Karpas-422 (cell line): ENCODE results near the gene VEZT. TPM values are rescaled to one million over a fixed set of nuclear protein-coding genes. Genes with fewer than 3 reads are reported as not detected.

ENCODE experiments used
- DNase-seq: peaks from one replicate; pipeline ENCODE4 v3.0.0-alpha.2; 2015
- H2AFZ ChIP-seq: fragments of 200-600 bp; sonication (generic); 2 replicates; pipeline ENCODE4 v1.6.1; 2014; ENCODE audit warnings: antibody characterized with exemption, low read length, mixed read lengths
- H3K27ac ChIP-seq: fragments of 200-600 bp; sonication (generic); 2 replicates; pipeline ENCODE4 v1.5.1; 2014; ENCODE audit warnings: mild to moderate bottlenecking, low read length, moderate library complexity
- H3K27me3 ChIP-seq: fragments of 200-600 bp; sonication (generic); 2 replicates; pipeline ENCODE4 v1.6.1; 2014; ENCODE audit warnings: low read length, mixed read lengths
- H3K36me3 ChIP-seq: fragments of 200-600 bp; sonication (generic); 2 replicates; pipeline ENCODE4 v1.6.1; 2014; ENCODE audit warnings: low read length, mixed read lengths; ENCODE audit not compliant: insufficient read depth
- H3K4me1 ChIP-seq: fragments of 200-600 bp; sonication (generic); 2 replicates; pipeline ENCODE4 v1.6.1; 2014; ENCODE audit warnings: mild to moderate bottlenecking, low read length, mixed read lengths
- H3K4me2 ChIP-seq: fragments of 200-600 bp; sonication (generic); 2 replicates; pipeline ENCODE4 v1.6.1; 2014; ENCODE audit warnings: low read length, low read depth, mild to moderate bottlenecking; ENCODE audit not compliant: poor library complexity, severe bottlenecking
- H3K4me3 ChIP-seq: fragments of 200-600 bp; sonication (generic); 2 replicates; pipeline ENCODE4 v1.5.1; 2014; ENCODE audit warnings: mild to moderate bottlenecking, antibody characterized with exemption, low read length, mixed read lengths
- H3K79me2 ChIP-seq: fragments of 200-600 bp; sonication (generic); 2 replicates; pipeline ENCODE4 v1.6.1; 2014; ENCODE audit warnings: mild to moderate bottlenecking, low read length, mixed read lengths
- H3K9ac ChIP-seq: fragments of 200-600 bp; sonication (generic); 2 replicates; pipeline ENCODE4 v1.6.0; 2014; ENCODE audit warnings: low read length
- H3K9me2 ChIP-seq: fragments of 200-600 bp; sonication (generic), shearing (Covaris generic); replicated peaks from 2 replicates; pipeline ENCODE4 v1.6.0; 2014; ENCODE audit warnings: mild to moderate bottlenecking, low read length, moderate library complexity; ENCODE audit not compliant: insufficient read depth
- H3K9me3 ChIP-seq: fragments of 300-700, 200-600 bp; sonication (generic); 2 replicates; pipeline ENCODE4 v1.6.1; 2014; ENCODE audit warnings: low read length, mixed read lengths
- H4K20me1 ChIP-seq: fragments of 200-600 bp; sonication (generic); 2 replicates; pipeline ENCODE4 v1.6.1; 2014; ENCODE audit warnings: mild to moderate bottlenecking, antibody characterized with exemption, low read length, low read depth; ENCODE audit not compliant: insufficient read depth
- total RNA-seq: library from RNA; depleted of rRNA; stranded (reverse); fragments of >200 nt; shearing (Covaris generic); gene quantifications from 2 replicates; pipeline ENCODE4 v1.2.3, GENCODE V29; 2014; ENCODE audit warnings: low replicate concordance

VEZT gene
- total RNA-seq, 1 experiment from 2014 or later: 169 TPM

DNA sequence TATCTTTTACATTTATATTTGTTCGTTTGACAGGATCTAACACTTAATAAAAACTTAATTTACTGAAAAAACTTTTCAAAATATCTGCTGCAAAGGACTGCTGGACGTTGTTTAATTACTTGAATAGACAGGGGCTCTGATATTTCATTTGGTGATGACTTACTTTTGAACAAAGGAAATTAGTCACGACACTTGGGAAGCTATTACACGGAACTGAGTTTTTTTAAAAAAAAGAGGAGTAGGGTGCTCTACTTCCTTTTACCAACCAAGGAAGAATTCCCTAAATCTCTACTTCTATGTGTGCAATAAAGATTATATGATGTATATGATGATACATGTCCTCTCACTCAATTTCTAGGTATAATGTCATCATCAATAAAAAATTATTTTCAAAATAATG, 5.0 kb upstream of the VEZT start:
- Histone ChIP-seq H3K9ac (no peak overlapping the region), H2AFZ (no peak overlapping the region), H3K4me3 (no peak overlapping the region), H3K9me3 (no peaks in the 10 kb centered on the region), H3K27ac (peak overlapping the region; percentile 49; the same call in 1 of the 2 replicates), H4K20me1 (no peaks in the 10 kb centered on the region), H3K4me2 (peak overlapping the region; percentile 84), H3K79me2 (peaks cover 94% of the 10 kb centered on the region), H3K4me1 (peaks cover 44% of the 10 kb centered on the region), H3K9me2 (no peaks in the 10 kb centered on the region), H3K27me3 (no peaks in the 10 kb centered on the region), H3K36me3 (peaks cover 29% of the 10 kb centered on the region)
- no peak for DNase-seq

DNA sequence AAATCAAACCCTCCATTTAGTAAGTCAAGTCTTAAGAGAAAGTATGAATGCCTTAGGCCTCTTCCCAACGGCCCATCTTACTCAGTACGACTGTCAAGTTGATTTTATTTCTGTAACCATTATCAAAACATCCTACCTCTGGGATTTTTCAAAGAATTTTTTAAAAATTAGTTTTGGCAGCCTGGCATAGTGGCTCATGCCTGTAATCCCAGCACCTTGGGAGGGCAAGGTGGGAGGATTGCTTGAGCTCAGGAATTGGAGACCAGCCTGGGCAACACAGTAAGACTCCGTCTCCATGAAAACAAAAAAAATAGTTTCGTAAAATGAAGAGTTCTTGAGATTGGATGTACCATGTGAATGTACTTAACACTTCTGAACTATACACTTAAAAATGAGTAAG, 4.5 kb upstream of the VEZT start:
- no peak overlapping the region for H2AFZ ChIP-seq
- peaks cover 44% of the 10 kb centered on the region for H3K4me1 ChIP-seq
- H3K79me2 ChIP-seq: peaks cover 94% of the 10 kb centered on the region
- DNase-seq: no peak
- H3K9ac ChIP-seq: no peak overlapping the region; the same call in 1 of the 2 replicates
- H3K36me3 ChIP-seq: peaks cover 29% of the 10 kb centered on the region
- peak overlapping the region; percentile 49; the same call in 1 of the 2 replicates for H3K27ac ChIP-seq
- H3K4me2 ChIP-seq: peak overlapping the region; percentile 84
- no peaks in the 10 kb centered on the region for H3K9me2 ChIP-seq
- H4K20me1 ChIP-seq: no peaks in the 10 kb centered on the region
- H3K4me3 ChIP-seq: no peak overlapping the region
- H3K27me3 ChIP-seq: no peaks in the 10 kb centered on the region
- no peaks in the 10 kb centered on the region for H3K9me3 ChIP-seq

DNA sequence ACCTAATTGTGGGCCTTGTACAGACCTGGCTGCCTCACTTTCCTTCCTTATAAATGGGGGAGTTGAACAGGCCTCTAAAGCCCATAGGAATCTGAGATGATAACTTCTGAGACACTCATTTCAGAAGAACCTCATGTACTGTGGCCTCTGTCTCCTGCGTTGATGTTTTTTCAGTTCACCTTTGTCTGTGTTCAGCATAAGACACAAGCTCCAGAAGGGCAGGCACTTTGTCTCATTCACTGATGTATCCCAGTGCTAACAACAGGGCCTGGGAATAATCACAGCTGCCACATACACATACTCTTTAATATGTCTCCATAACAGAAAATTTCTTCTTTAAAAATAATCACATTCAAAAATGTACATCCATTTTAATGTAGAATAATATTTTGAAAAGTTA, 3.7 kb upstream of the VEZT start:
- Histone ChIP-seq H3K27ac (peak overlapping the region; percentile 49), H3K27me3 (no peaks in the 10 kb centered on the region), H3K79me2 (peaks cover 94% of the 10 kb centered on the region), H3K9me2 (no peaks in the 10 kb centered on the region), H3K4me3 (peak overlapping the region; percentile 34), H3K9me3 (no peaks in the 10 kb centered on the region), H4K20me1 (no peaks in the 10 kb centered on the region), H2AFZ (no peak overlapping the region), H3K4me1 (peaks cover 44% of the 10 kb centered on the region), H3K4me2 (peak overlapping the region; percentile 84), H3K36me3 (peaks cover 22% of the 10 kb centered on the region), H3K9ac (peak overlapping the region; percentile 44)
- peak; percentile 56 for DNase-seq

DNA sequence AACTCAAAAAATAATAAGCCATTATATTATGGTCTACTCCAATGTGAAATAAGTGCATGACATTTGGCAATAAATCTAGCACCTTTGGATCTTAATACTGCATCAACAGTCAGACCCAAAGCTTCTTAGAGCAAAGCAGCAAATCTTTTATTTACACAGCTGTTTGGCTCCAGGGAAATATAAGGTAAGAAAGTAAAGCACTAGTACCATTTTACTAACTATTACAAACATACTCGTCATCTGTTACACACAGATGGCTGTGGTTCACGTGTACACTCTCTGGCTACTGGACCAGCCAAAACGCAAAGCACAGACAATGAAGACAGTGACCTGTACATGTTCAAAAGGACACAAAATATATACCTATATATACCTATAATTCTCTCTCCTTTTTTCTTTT, 3.1 kb upstream of the VEZT start:
- DNase-seq: no peak
- Histone ChIP-seq H3K79me2 (peaks cover 94% of the 10 kb centered on the region), H3K4me2 (peak overlapping the region; percentile 84)

DNA sequence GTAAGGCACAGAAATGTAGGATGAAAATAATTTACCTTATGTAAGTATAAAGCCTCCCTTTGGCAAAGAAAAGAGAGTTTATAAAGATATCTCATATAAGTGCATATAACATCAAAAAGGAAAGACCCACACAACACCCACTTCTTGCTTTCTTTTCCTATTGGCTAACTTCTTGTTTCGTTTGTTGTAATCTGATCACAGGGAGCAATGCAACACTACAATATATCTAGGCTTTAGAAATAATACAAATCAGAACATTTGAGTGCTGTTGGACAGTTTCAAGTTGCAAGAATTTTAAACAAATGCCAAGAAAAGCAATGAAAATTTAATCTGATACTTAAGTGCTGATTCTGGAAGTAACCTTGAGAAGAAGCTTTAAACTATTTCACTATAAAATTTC, 1.7 kb upstream of the VEZT start:
- Histone ChIP-seq H3K27me3 (no peaks in the 10 kb centered on the region), H2AFZ (no peak overlapping the region), H3K36me3 (peaks cover 6% of the 10 kb centered on the region; the same call in 1 of the 2 replicates), H3K9me2 (no peaks in the 10 kb centered on the region), H3K79me2 (peaks cover 94% of the 10 kb centered on the region), H3K4me2 (peak overlapping the region; percentile 84), H4K20me1 (no peaks in the 10 kb centered on the region), H3K4me1 (peaks cover 56% of the 10 kb centered on the region), H3K9me3 (no peaks in the 10 kb centered on the region), H3K9ac (peak overlapping the region; percentile 84), H3K27ac (peak overlapping the region; percentile 85), H3K4me3 (peak overlapping the region; percentile 83)
- DNase-seq: peak; percentile 83

More for the DNA sequence above, 3.1 kb upstream of the VEZT start:
- H3K9me2 ChIP-seq: no peaks in the 10 kb centered on the region
- H3K4me1 ChIP-seq: peaks cover 46% of the 10 kb centered on the region
- peak overlapping the region; percentile 49 for H3K27ac ChIP-seq
- peak overlapping the region; percentile 34 for H3K4me3 ChIP-seq
- no peak overlapping the region for H2AFZ ChIP-seq
- H3K9ac ChIP-seq: peak overlapping the region; percentile 44
- H3K27me3 ChIP-seq: no peaks in the 10 kb centered on the region
- no peaks in the 10 kb centered on the region for H3K9me3 ChIP-seq
- H3K36me3 ChIP-seq: peaks cover 16% of the 10 kb centered on the region
- no peaks in the 10 kb centered on the region for H4K20me1 ChIP-seq

DNA sequence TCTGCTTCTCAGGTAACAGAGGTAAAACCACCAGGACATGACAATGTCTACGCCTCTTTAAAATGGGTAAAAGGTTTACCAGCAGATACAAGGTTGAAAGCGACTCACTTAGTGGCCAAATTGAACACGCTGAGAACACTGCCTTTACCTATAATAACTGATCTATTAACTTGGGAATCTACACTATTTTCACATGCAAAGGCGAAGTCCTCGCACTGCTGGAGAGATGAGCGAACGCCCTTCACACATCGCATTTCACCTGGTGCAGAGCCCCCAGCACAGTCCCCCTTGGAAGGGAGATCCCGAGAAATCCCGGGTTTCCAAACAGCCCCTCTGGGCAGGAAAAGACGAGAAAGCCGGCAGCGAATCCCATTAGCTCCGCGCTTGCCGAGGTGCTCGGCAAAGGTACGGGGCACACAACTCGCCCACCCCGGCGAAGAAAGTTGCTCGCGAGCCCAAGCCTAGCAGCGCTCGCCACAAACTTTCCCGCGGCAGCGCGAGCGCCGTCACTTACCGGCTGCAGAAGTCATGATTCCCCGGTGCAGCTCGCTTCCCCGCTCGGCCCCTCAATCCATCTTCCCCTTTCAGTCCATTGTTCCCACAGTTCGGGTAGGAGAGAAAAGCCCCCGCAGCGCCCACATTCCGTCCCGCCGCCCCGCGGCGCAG, 763 bp upstream of the VEZT start:
- H3K27me3 ChIP-seq: no peaks in the 10 kb centered on the region
- peak overlapping the region; percentile 84 for H3K4me2 ChIP-seq
- peaks cover 94% of the 10 kb centered on the region for H3K79me2 ChIP-seq
- peak overlapping the region; percentile 84 for H3K9ac ChIP-seq
- H2AFZ ChIP-seq: no peak overlapping the region
- no peaks in the 10 kb centered on the region for H3K9me3 ChIP-seq
- H3K27ac ChIP-seq: peak overlapping the region; percentile 85
- peak; percentile 67 for DNase-seq
- H3K9me2 ChIP-seq: no peaks in the 10 kb centered on the region
- no peaks in the 10 kb centered on the region for H4K20me1 ChIP-seq
- H3K4me3 ChIP-seq: peak overlapping the region; percentile 83
- H3K36me3 ChIP-seq: peaks cover 6% of the 10 kb centered on the region; the same call in 1 of the 2 replicates
- H3K4me1 ChIP-seq: peaks cover 64% of the 10 kb centered on the region

DNA sequence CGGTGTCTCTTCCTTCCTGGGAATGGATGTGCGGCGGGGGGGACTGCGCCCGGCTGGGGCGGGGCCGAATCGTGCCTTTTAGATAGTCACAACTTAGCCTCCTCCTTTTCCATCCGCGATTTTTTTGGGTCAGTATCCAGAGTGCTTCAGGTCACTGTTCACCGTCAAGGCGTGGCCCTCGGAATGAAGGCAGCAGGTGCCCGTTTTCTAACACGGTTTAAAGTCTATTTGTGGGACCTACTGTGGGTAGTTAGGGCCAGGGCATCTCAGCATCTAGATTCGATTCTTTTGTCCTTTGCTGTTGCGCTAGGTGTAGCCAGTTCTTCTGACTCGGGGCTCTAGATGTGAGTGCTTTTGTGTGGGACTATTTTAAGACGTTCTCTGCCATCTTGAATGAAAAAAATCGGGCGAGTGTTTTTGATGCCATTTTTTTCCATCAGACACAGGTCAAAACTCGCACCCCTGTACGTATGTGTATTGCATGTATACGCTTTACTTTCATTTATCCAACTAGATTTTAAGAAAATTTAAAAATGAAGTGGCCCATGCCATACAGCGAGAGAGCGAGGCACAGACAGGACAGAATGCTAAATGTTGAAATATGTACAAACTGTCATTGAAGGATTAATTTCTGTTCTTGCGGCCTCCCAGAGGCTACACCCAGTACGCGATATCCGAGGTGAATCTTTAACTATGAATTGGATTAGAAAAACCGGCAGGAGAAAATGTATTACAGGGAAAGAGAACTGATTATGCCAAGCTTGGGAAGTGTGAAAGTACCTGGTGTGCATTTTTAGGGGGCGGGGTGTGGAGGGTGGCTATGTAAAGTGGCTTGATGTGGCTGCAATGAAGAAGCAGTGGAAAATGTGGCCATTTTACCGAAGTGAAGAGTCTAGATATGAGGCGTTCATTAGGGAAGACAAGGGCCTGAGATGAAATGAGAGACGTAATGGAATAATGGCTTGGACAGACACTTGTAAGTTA, 835 bp downstream of the VEZT start:
- peak overlapping the region; percentile 21; the same call in 1 of the 2 replicates for H2AFZ ChIP-seq

DNA sequence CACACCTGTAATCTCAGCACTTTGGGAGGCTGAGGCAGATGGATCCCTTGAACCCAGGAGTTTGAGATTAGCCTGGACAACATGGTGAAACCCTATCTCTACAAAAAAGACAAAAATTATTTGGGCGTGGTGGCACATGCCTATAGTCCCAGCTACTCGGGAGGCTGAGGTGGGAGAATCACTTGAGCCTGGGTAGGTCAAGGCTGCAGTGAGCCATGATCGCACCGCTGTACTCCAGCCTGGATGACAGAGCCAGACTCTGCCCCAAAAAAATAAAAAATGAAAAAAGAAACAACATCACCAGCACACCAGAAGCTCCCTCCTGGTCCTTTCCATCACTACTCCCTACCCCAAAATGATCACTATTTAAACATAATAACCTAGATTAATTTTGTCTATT, 2.6 kb downstream of the VEZT start:
- Histone ChIP-seq H4K20me1 (no peaks in the 10 kb centered on the region), H3K27ac (peak overlapping the region; percentile 95), H3K9me3 (no peaks in the 10 kb centered on the region), H3K36me3 (peaks cover 21% of the 10 kb centered on the region; the same call in 1 of the 2 replicates), H3K4me2 (peak overlapping the region; percentile 91), H3K27me3 (no peaks in the 10 kb centered on the region), H3K79me2 (peaks cover 94% of the 10 kb centered on the region), H2AFZ (no peak overlapping the region), H3K4me1 (peaks cover 62% of the 10 kb centered on the region), H3K4me3 (peak overlapping the region; percentile 77), H3K9me2 (no peaks in the 10 kb centered on the region), H3K9ac (peak overlapping the region; percentile 86)
- no peak for DNase-seq

More for the DNA sequence above, 835 bp downstream of the VEZT start:
- peak overlapping the region; percentile 95 for H3K27ac ChIP-seq
- DNase-seq: peak; percentile 93
- peak overlapping the region; percentile 86 for H3K9ac ChIP-seq
- H3K4me1 ChIP-seq: peaks cover 63% of the 10 kb centered on the region
- no peaks in the 10 kb centered on the region for H4K20me1 ChIP-seq
- H3K4me3 ChIP-seq: peak overlapping the region; percentile 77
- H3K9me2 ChIP-seq: no peaks in the 10 kb centered on the region
- H3K4me2 ChIP-seq: peak overlapping the region; percentile 91
- peaks cover 6% of the 10 kb centered on the region; the same call in 1 of the 2 replicates for H3K36me3 ChIP-seq
- no peaks in the 10 kb centered on the region for H3K27me3 ChIP-seq
- H3K79me2 ChIP-seq: peaks cover 94% of the 10 kb centered on the region
- H3K9me3 ChIP-seq: no peaks in the 10 kb centered on the region
